ENCODE data around the gene TIMD4. TPM values are rescaled to one million over a fixed set of nuclear protein-coding genes. Genes with fewer than 3 reads are reported as not detected.

TIMD4 gene
- total and polyA plus RNA-seq, 2 donors (not counting 1 experiment from before 2014, with no cell fraction given), result 0.07 TPM; not detected in 1

DNA sequence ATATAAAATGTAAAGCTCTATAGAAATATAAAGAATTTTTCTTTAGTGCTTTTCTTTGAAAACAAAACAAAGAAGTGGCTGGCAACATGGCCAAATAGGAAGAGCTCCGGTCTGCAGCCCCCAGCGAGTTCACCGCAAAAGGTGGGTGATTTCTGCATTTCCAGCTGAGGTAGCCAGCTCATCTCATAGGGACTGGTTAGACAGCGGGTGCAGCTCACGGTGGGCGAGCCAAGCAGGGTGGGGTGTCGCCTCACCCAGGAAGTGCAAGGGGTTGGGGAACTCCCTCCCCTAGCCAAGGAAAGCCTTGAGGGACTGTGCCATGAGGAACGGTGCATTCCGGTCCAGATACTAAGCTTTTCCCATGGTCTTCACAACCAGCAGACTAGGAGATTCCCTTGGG lies 21.0 kb upstream of the TIMD4 start:
- Histone ChIP-seq H2AFZ (ENCODE audit: insufficient read depth, low read depth, low read length, poor library complexity, severe bottlenecking) (no peak overlapping the region), H3K9me3 (ENCODE audit: control extremely low read depth in 1 of 3, control insufficient read depth in 2 of 3, insufficient read depth in 1 of 3, low read length in 2 of 3) (peaks cover 0 to 3% (median 0%) of the 10 kb centered on the region in 3 donors), H3K27ac (ENCODE audit: low read length in 2 of 2) (no peak overlapping the region), H3K27me3 (replicated peaks in 1 of 4; ENCODE audit: control extremely low read depth in 1 of 4, control insufficient read depth in 3 of 4, insufficient read depth in 4 of 4, low read length in 3 of 4) (peaks cover 0 to 6% (median 0%) of the 10 kb centered on the region in 4 experiments), H3K4me3 (ENCODE audit: control extremely low read depth in 1 of 5, extremely low read depth in 1 of 5, insufficient read depth in 1 of 5, low read depth in 2 of 5, low read length in 4 of 5) (no peak overlapping the region), H3K79me2 (ENCODE audit: control insufficient read depth, insufficient read depth, low read length) (no peaks in the 10 kb centered on the region), H3K9ac (ENCODE audit: low read length) (no peak overlapping the region), H4K20me1 (ENCODE audit: control insufficient read depth, insufficient read depth, low read length, poor library complexity, severe bottlenecking) (no peaks in the 10 kb centered on the region), H3K4me1 (ENCODE audit: control insufficient read depth in 2 of 2, insufficient read depth in 2 of 2, low read length in 2 of 2) (no peaks in the 10 kb centered on the region), H3K4me2 (replicated peaks; ENCODE audit: low read depth, low read length, poor library complexity, severe bottlenecking) (no peak overlapping the region), H3K36me3 (replicated peaks in 1 of 2; ENCODE audit: control extremely low read depth in 1 of 2, control insufficient read depth in 1 of 2, extremely low read depth in 1 of 2, insufficient read depth in 2 of 2, low read length in 1 of 2) (no peaks in the 10 kb centered on the region)
- intact Hi-C loops (cut with micrococcal nuclease), result no loop called here
- Mint-ChIP-seq H3K27ac (no peak overlapping the region), H3K4me1 (peaks cover 11% of the 10 kb centered on the region), H3K9me3 (ENCODE audit: insufficient read depth) (no peaks in the 10 kb centered on the region), H3K4me3 (no peak overlapping the region), H3K27me3 (peaks cover 15% of the 10 kb centered on the region)
- POLR2A ChIA-PET, result no interaction called here
- ATAC-seq (ENCODE audit: low read depth) (no peak), DNase-seq (no peak)
- TF ChIP-seq CTCF (IDR thresholded peaks at IDR 0.05) (no peak), EZH2 (IDR thresholded peaks at IDR 0.05; ENCODE audit: borderline replicate concordance, insufficient read depth, low read depth, low read length, poor library complexity, severe bottlenecking) (no peak)
- 84% methylated on average over 8 of the region's 9 CpGs for WGBS (ENCODE audit: insufficient coverage)
- CTCF ChIA-PET, result no interaction called here

- CTCF ChIA-PET, result no interaction called here
- H3K27ac Mint-ChIP-seq, result no peak overlapping the region
- no peak for DNase-seq
- POLR2A ChIA-PET, result no interaction called here
- H3K9me3 Mint-ChIP-seq (ENCODE audit: insufficient read depth), result no peaks in the 10 kb centered on the region
- peaks cover 11% of the 10 kb centered on the region for H3K4me1 Mint-ChIP-seq
- TF ChIP-seq EZH2 (IDR thresholded peaks at IDR 0.05; ENCODE audit: borderline replicate concordance, insufficient read depth, low read depth, low read length, poor library complexity, severe bottlenecking), result no peak
- TF ChIP-seq CTCF (IDR thresholded peaks at IDR 0.05), result no peak
- ATAC-seq (ENCODE audit: low read depth), result no peak
- intact Hi-C loops (cut with micrococcal nuclease), result no loop called here
- no peak overlapping the region for H3K9ac ChIP-seq (ENCODE audit: low read length)
- no peaks in the 10 kb centered on the region for H4K20me1 ChIP-seq (ENCODE audit: control insufficient read depth, insufficient read depth, low read length, poor library complexity, severe bottlenecking)
- peaks cover 0 to 3% (median 0%) of the 10 kb centered on the region in 3 donors for H3K9me3 ChIP-seq (ENCODE audit: control extremely low read depth in 1 of 3, control insufficient read depth in 2 of 3, insufficient read depth in 1 of 3, low read length in 2 of 3)
- no peaks in the 10 kb centered on the region for H3K36me3 ChIP-seq (replicated peaks in 1 of 2; ENCODE audit: control extremely low read depth in 1 of 2, control insufficient read depth in 1 of 2, extremely low read depth in 1 of 2, insufficient read depth in 2 of 2, low read length in 1 of 2)
- H3K4me3 Mint-ChIP-seq, result no peak overlapping the region
- H3K4me2 ChIP-seq (replicated peaks; ENCODE audit: low read depth, low read length, poor library complexity, severe bottlenecking), result no peak overlapping the region
- no peak overlapping the region for H3K27ac ChIP-seq (ENCODE audit: low read length in 2 of 2)
- peaks cover 0 to 6% (median 2%) of the 10 kb centered on the region in 4 experiments for H3K27me3 ChIP-seq (replicated peaks in 1 of 4; ENCODE audit: control extremely low read depth in 1 of 4, control insufficient read depth in 3 of 4, insufficient read depth in 4 of 4, low read length in 3 of 4)
- H3K27me3 Mint-ChIP-seq, result peaks cover 27% of the 10 kb centered on the region
- H3K4me3 ChIP-seq (ENCODE audit: control extremely low read depth in 1 of 5, extremely low read depth in 1 of 5, insufficient read depth in 1 of 5, low read depth in 2 of 5, low read length in 4 of 5), result no peak overlapping the region
- no peaks in the 10 kb centered on the region for H3K4me1 ChIP-seq (ENCODE audit: control insufficient read depth in 2 of 2, insufficient read depth in 2 of 2, low read length in 2 of 2)
- H3K79me2 ChIP-seq (ENCODE audit: control insufficient read depth, insufficient read depth, low read length), result no peaks in the 10 kb centered on the region
- H2AFZ ChIP-seq (ENCODE audit: insufficient read depth, low read depth, low read length, poor library complexity, severe bottlenecking), result no peak overlapping the region
Observed at GRCh38 chr5:156981481-156981880, 18.5 kb upstream of the TIMD4 start.
